ENCODE results near the gene CYLD.
A peak's percentile ranks its signal among the peaks of the same experiment; 100 is the strongest.

CYLD gene

DNA sequence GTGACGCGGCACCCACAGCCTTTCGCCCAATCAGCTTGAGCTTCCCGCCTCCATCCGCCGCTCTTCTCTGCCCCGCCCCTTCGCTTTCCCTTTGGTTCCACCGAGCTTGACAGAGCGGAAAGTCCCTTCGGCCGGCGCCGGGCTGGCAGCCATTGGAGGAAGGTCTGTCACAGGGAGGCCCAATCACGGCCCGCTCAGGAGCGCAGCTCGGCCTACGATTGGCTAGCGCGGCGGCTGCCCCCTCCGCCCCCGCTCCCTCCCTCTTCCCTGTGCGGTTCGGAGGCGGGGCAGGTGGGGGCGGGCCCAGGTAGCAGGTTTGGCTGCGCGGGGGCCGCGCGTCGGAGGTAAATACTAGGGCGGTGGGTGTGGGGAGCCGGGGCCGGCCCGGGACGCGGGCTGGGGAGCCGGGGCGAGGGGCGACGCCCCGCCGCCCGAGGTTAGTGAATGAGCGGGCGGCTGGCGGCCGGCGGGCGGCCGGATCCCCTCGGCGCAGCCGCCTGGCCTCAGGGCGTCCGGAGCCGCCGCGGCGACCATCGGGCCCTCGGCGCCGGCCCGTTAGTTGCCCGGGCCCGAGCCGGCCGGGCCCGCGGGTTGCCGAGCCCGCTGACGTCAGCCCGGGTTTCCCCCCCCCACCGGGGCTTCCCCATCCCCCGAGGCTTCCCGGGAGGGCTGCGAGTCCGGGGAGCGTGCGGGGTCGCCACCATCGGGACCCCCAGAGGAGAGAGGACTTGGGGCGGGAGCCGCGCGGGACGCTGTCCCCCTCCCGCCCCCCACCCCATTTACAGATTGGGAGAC is at the start of gene CYLD:
TSS of gene CYLD (plus strand) at position 306 of the 795 bp plus-strand sequence. CDS start 7,613 bp downstream, outside the sequence.
- Histone ChIP-seq H3K27me3 (ENCODE audit: control insufficient read depth, insufficient read depth, low read length) (no peaks in the 10 kb centered on the region), H3K36me3 (ENCODE audit: control insufficient read depth, insufficient read depth, low read length) (no peaks in the 10 kb centered on the region; the same call in 1 of the 2 replicates), H3K4me1 (ENCODE audit: control insufficient read depth, insufficient read depth, low read length) (0 out of 2 replicates have a peak, but pooled peaks cover 1% of the 10 kb centered on the region), H3K4me3 (ENCODE audit: low read length) (peak within 1 kb of the TSS; percentile 93), H3K9me3 (ENCODE audit: control insufficient read depth, insufficient read depth, low read length) (no peaks in the 10 kb centered on the region), H3K27ac (ENCODE audit: low read length) (no peak within 1 kb of the TSS)
- DNase-seq (ENCODE audit: low read depth, low spot score): peak; percentile 92
- no CpG with 5 or more reads among the region's 93 CpGs for WGBS (ENCODE audit: insufficient coverage, insufficient read length)

DNA sequence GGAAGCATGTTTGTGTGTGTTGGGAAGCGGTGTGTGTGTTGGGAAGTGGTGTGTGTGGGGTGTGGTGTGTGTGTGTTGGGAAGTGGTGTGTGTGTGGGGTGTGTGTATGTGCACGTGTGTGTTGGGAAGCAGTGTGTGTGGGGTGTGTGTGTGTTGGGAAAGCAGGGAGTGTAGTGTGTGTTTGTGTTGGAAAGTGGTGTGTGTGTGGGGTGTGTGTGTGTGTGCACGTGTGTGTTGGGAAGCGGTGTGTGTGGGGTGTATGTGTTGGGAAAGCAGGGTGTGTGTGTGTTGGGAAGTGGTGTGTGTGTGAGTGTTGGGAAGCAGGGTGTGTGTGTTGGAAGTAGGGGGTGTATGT is 49.3 kb upstream of the CYLD start:
- no peaks in the 10 kb centered on the region for H3K9me3 ChIP-seq (ENCODE audit: control insufficient read depth, insufficient read depth, low read length)
- no peaks in the 10 kb centered on the region for H3K36me3 ChIP-seq (ENCODE audit: control insufficient read depth, insufficient read depth, low read length)
- H3K27ac ChIP-seq (ENCODE audit: low read length): no peak overlapping the region
- WGBS (ENCODE audit: insufficient coverage, insufficient read length): 100% methylated on average over 4 of the region's 4 CpGs
- no peak overlapping the region for H3K4me3 ChIP-seq (ENCODE audit: low read length)
- DNase-seq (ENCODE audit: low read depth, low spot score): no peak
- peaks cover 2% of the 10 kb centered on the region; the same call in 1 of the 2 replicates for H3K27me3 ChIP-seq (ENCODE audit: control insufficient read depth, insufficient read depth, low read length)
- H3K4me1 ChIP-seq (ENCODE audit: control insufficient read depth, insufficient read depth, low read length): no peaks in the 10 kb centered on the region

DNA sequence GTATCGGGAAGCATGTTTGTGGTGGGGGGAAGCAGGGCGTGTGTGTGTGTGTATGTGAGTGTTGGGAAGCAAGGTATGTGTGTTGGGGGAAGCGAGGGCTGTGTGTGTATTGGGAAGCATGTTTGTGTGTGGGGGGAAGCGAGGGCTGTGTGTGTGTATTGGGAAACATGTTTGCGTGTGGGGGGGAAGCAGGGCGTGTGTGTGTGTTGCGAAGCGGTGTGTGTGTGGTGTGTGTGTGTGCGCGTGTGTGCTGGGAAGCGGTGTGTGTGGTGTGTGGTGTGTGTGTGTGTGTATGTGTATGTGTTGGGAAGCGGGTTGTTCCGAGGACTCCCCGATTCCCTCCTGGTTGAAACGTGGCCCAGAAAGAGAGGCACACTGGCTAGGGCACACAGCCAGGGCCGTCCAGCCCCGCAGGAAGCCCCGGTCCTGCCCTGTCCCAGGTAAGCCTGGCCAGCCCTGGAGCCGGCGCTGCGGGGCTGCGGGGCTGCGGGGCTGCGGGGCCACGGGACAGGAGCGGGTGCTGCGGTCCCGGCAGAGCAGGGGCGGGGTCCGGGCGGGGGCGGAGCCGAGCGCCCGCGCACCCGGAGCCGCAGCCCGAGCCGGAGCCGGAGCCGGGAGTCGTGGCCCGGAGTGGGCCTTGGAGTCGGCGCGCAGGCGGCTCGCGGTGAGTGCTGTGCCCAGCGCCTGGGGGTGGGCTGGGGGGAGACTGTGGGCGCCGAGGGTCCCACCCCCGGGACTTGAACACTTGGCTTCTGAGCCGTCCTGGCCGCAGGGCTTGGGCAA is 48.7 kb upstream of the CYLD start, which contains the start of gene NOD2:
TSS of gene NOD2 (plus strand) at position 608 of the 783 bp plus-strand sequence. CDS start 5,890 bp downstream, outside the sequence.
- H3K27ac ChIP-seq (ENCODE audit: low read length): no peak within 1 kb of the TSS

DNA sequence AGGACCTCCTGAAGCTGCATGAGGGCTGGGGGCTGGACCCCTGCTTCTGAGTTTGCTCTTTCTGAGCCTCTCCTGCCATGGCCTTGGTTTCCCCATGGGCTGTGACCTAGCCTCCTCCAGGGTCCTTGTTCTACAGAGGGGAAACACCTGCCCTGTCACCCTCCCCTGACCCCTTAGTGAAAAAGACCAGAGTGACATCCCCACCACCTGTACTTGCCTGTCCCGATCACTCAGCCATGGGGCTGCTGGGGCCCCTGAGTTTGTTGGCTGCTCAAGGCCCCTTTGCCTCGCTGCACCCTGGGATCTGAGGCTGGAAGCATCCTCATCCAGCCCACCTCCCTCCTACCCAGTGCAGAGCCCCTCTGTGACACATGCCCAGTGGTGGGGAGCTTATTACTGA is 47.7 kb upstream of the CYLD start:
- H3K4me3 ChIP-seq (ENCODE audit: low read length): no peak overlapping the region
- H3K4me1 ChIP-seq (ENCODE audit: control insufficient read depth, insufficient read depth, low read length): no peaks in the 10 kb centered on the region
- WGBS (ENCODE audit: insufficient coverage, insufficient read length): no CpG with 5 or more reads among the region's 2 CpGs
- no peaks in the 10 kb centered on the region for H3K9me3 ChIP-seq (ENCODE audit: control insufficient read depth, insufficient read depth, low read length)
- no peaks in the 10 kb centered on the region for H3K36me3 ChIP-seq (ENCODE audit: control insufficient read depth, insufficient read depth, low read length)
- peaks cover 2% of the 10 kb centered on the region; the same call in 1 of the 2 replicates for H3K27me3 ChIP-seq (ENCODE audit: control insufficient read depth, insufficient read depth, low read length)
- no peak for DNase-seq (ENCODE audit: low read depth, low spot score)
- H3K27ac ChIP-seq (ENCODE audit: low read length): no peak overlapping the region

More for the DNA sequence above, 48.7 kb upstream of the CYLD start, which contains the start of gene NOD2:
- 100% methylated on average over 7 of the region's 56 CpGs for WGBS (ENCODE audit: insufficient coverage, insufficient read length)
- H3K4me1 ChIP-seq (ENCODE audit: control insufficient read depth, insufficient read depth, low read length): no peaks in the 10 kb centered on the region
- H3K27me3 ChIP-seq (ENCODE audit: control insufficient read depth, insufficient read depth, low read length): peaks cover 2% of the 10 kb centered on the region; the same call in 1 of the 2 replicates
- H3K4me3 ChIP-seq (ENCODE audit: low read length): peak within 1 kb of the TSS; percentile 43; the same call in 1 of the 2 replicates
- no peaks in the 10 kb centered on the region for H3K36me3 ChIP-seq (ENCODE audit: control insufficient read depth, insufficient read depth, low read length)
- no peak for DNase-seq (ENCODE audit: low read depth, low spot score)
- no peaks in the 10 kb centered on the region for H3K9me3 ChIP-seq (ENCODE audit: control insufficient read depth, insufficient read depth, low read length)

DNA sequence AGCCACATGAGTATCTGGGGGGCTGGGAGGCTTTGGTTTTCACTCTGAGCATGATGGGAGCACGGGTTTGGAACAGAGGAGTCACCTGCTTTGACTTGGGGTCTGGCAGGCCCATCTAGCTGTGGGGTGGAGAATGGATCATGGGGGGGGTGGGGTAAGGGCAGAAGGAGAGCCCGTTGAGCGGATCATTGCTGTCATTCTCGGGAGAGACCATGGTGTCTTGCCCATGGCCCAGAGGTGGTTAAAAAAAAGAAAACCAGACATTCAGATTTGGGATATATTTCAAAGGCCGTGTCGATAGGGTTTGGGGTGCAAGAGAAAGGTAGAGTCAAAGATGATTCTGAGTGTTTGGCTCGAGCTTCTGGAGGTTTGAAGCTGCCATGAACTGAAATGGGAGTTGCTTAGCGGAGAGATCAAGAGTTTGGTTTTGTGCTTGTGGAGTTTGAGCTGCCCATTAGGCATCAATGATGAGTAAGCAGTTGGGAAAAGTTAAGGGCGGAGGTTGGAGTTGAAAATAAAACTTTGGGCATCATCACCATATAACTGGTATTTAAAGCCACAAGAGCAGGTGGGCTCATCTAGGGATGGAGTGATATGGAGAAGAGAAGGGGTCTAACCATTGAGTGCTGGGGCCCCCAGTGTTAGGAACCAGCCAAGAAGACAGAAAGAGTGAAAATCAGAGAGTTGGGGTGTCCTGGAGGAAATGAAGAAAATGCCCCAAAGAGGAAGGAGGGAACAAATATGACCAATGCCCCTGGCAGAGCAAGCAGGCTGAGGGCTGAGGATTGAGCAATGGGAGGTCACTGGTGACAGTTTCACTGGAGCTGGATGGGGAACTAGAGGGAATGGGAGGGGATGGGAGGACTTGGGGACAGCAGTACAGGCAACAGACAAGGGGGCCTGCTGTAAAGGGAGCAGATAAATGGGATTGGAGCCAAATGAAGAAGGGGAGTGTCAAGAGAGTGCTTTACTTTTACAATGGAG is 46.6 kb upstream of the CYLD start:
- Histone ChIP-seq H3K36me3 (ENCODE audit: control insufficient read depth, insufficient read depth, low read length) (no peaks in the 10 kb centered on the region), H3K27me3 (ENCODE audit: control insufficient read depth, insufficient read depth, low read length) (peaks cover 2% of the 10 kb centered on the region; the same call in 1 of the 2 replicates), H3K27ac (ENCODE audit: low read length) (no peak overlapping the region), H3K9me3 (ENCODE audit: control insufficient read depth, insufficient read depth, low read length) (no peaks in the 10 kb centered on the region), H3K4me3 (ENCODE audit: low read length) (no peak overlapping the region), H3K4me1 (ENCODE audit: control insufficient read depth, insufficient read depth, low read length) (no peaks in the 10 kb centered on the region)
- no peak for DNase-seq (ENCODE audit: low read depth, low spot score)
- no CpG with 5 or more reads among the region's 9 CpGs for WGBS (ENCODE audit: insufficient coverage, insufficient read length)

DNA sequence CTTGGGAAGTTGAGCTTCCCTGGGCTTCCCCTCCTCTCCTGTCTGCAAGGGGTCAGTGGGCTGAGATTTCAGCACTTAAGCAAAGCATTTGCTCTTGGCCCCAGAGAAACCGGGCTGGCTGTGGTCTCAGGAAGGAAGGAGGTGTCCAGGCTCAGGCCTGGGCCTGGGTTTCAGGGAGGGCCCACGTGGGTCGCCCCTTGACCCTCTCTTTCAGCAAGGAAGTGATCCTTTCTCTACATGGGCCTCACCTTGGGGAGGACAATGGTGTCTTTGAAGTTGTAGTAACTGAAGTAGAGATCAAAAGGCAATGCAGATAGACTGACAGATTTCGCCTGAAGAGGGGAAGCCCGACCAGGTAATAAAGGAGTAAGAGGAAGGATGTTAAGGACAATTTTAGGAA is 45.8 kb upstream of the CYLD start:
- no peak overlapping the region for H3K27ac ChIP-seq (ENCODE audit: low read length)
- no CpG with 5 or more reads among the region's 5 CpGs for WGBS (ENCODE audit: insufficient coverage, insufficient read length)
- H3K9me3 ChIP-seq (ENCODE audit: control insufficient read depth, insufficient read depth, low read length): no peaks in the 10 kb centered on the region
- DNase-seq (ENCODE audit: low read depth, low spot score): no peak
- no peaks in the 10 kb centered on the region for H3K36me3 ChIP-seq (ENCODE audit: control insufficient read depth, insufficient read depth, low read length)
- no peak overlapping the region for H3K4me3 ChIP-seq (ENCODE audit: low read length)
- H3K4me1 ChIP-seq (ENCODE audit: control insufficient read depth, insufficient read depth, low read length): no peaks in the 10 kb centered on the region
- peaks cover 2% of the 10 kb centered on the region; the same call in 1 of the 2 replicates for H3K27me3 ChIP-seq (ENCODE audit: control insufficient read depth, insufficient read depth, low read length)

DNA sequence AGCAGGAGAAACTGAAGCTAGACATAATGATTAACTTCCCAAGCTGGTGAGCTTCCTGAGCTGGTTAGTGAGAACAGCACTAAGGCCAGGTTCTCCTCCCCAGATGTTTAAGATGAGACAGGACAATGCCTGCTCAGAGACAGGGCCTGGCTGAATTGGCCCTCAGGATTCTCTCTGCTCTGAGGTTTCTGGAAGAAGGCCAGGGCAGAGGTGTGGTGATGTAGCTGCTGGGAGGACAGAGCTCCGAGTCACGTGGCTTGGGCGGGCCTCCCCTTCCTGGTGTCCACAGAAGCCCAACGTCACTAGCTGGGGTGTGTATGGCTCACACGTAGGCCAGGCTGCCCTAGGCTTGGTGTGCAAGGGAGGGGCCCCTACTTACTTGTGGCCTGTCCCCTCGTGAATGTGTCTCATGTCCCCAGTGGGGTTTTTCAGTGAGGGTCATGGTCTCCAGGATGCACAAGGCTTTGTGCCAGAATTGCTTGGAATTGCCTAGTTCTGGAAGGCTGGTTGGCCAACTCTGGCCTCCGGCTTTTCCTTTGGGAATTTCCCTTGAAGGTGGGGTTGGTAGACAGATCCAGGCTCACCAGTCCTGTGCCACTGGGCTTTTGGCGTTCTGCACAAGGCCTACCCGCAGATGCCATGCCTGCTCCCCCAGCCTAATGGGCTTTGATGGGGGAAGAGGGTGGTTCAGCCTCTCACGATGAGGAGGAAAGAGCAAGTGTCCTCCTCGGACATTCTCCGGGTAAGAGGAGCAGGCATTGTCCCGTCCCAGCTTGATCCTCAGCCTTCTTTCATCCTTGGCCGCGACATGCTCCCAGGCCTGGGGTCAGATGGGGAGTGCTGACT is 45.1 kb upstream of the CYLD start:
- DNase-seq (ENCODE audit: low read depth, low spot score): no peak
- no peak overlapping the region for H3K4me3 ChIP-seq (ENCODE audit: low read length)
- peaks cover 2% of the 10 kb centered on the region; the same call in 1 of the 2 replicates for H3K27me3 ChIP-seq (ENCODE audit: control insufficient read depth, insufficient read depth, low read length)
- no peaks in the 10 kb centered on the region for H3K4me1 ChIP-seq (ENCODE audit: control insufficient read depth, insufficient read depth, low read length)
- no peaks in the 10 kb centered on the region for H3K9me3 ChIP-seq (ENCODE audit: control insufficient read depth, insufficient read depth, low read length)
- H3K27ac ChIP-seq (ENCODE audit: low read length): no peak overlapping the region
- WGBS (ENCODE audit: insufficient coverage, insufficient read length): no CpG with 5 or more reads among the region's 15 CpGs
- H3K36me3 ChIP-seq (ENCODE audit: control insufficient read depth, insufficient read depth, low read length): no peaks in the 10 kb centered on the region

DNA sequence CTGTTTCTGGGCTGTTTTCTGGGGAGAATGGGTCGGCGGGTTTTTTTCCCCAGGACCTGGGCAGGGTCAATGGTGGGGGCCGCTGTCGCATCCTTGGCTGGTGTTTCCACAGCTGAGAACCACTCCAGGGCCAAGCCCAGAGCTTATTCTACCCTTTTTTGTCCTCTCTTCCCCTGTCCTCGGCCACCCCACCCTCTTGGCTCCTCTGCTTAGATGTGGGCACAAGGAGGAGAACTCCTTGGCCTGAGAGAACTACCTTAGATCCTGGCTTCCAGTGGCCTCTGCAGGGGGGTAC is 44.5 kb upstream of the CYLD start:
- H3K27ac ChIP-seq (ENCODE audit: low read length): no peak overlapping the region
- no peaks in the 10 kb centered on the region for H3K36me3 ChIP-seq (ENCODE audit: control insufficient read depth, insufficient read depth, low read length)
- H3K9me3 ChIP-seq (ENCODE audit: control insufficient read depth, insufficient read depth, low read length): no peaks in the 10 kb centered on the region
- DNase-seq (ENCODE audit: low read depth, low spot score): no peak
- H3K4me3 ChIP-seq (ENCODE audit: low read length): no peak overlapping the region
- WGBS (ENCODE audit: insufficient coverage, insufficient read length): no CpG with 5 or more reads among the region's 5 CpGs
- H3K4me1 ChIP-seq (ENCODE audit: control insufficient read depth, insufficient read depth, low read length): no peaks in the 10 kb centered on the region
- H3K27me3 ChIP-seq (ENCODE audit: control insufficient read depth, insufficient read depth, low read length): peaks cover 2% of the 10 kb centered on the region; the same call in 1 of the 2 replicates

DNA sequence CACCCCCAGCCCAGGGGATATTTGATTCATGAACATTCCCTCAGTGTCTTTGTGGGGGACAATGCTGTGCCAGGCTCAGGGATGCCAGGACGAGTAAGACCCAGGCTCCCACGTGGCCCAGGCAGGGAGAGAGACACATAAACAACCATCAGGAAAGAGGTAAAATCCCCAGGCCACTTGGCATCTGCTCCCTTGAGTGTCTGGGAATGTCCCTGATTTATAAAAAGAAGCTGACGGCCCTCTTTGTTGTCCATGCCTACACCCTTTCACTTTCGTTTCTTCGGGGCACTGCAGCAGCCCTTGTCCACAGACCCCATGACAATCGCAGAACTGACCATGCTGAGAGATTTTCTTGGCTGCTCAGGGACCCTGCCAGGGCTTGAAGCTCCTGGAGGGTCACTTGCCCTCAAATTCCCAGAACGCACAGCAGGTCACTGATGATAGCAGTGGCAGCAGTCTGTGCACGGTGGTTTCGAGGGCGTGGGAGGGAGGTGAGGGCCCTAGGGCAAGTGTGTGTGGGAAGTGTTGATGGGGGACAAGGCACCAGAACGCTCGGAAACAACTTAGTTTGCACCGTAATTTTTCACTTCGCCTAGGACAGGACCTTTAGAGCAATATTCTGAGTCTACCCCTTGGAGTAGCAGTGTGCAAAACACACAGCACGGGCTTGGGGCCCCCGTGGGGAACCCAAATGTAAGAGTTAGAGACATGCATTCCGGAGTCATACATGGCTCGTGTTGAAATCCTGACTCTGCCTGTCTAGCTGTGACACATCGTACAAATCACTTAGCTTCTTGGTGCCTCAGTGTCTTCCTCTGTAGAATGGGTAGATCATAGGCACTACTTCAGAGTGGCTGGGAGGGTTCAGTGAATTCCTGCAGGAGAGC is 43.8 kb upstream of the CYLD start:
- no peak for DNase-seq (ENCODE audit: low read depth, low spot score)
- no CpG with 5 or more reads among the region's 19 CpGs for WGBS (ENCODE audit: insufficient coverage, insufficient read length)
- Histone ChIP-seq H3K36me3 (ENCODE audit: control insufficient read depth, insufficient read depth, low read length) (no peaks in the 10 kb centered on the region), H3K4me1 (ENCODE audit: control insufficient read depth, insufficient read depth, low read length) (no peaks in the 10 kb centered on the region), H3K4me3 (ENCODE audit: low read length) (no peak overlapping the region), H3K9me3 (ENCODE audit: control insufficient read depth, insufficient read depth, low read length) (no peaks in the 10 kb centered on the region), H3K27me3 (ENCODE audit: control insufficient read depth, insufficient read depth, low read length) (peaks cover 2% of the 10 kb centered on the region; the same call in 1 of the 2 replicates), H3K27ac (ENCODE audit: low read length) (no peak overlapping the region)
